GM19452 (cell line): ENCODE measurements around the gene SLC2A8.

Experiments
- ATAC-seq: cut with Tn5 transposase; IDR thresholded peaks from one replicate; pipeline ENCODE4 v1.9.1; 2021; ENCODE audit not compliant: unreplicated experiment

Gene SLC2A8

DNA sequence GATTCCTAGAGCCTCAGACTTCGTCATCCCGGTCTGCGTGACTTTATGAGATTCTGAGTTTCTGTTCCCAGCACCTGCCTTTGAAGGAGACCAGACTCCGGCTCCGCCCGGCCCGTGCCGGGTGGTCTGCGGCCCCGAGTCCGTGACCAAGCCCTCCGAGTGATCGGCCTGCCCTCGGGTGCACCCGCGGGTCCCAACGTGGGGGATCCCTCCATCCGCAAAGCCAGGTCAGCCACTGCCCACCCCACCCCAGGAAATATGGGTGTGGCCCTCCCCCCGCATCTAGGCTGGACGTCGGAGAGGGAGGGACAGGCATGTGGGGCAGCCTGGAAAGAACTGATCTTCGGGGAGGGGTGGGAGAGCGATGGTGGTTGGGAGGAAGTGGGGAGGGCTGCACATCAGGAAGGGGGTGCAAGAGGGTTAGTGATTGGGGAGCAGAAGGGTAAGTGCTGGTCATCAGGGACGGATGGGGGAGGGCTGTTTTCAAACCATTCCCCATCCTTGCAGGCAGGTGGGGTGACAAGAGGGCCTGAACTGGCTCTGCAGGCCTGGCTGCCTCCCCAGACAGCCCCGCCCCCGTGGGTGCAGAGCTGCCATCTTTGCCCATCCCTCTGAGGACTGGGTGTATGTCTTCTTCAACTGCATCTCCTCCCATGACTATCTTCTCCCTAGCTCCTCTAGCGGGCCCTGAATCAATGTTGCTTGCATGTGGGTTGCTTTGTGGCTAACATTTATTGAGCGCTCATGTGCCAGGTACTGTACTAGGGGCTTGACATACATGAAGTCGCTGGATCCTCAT, 55.1 kb downstream of the SLC2A8 start:
- no peak for ATAC-seq

DNA sequence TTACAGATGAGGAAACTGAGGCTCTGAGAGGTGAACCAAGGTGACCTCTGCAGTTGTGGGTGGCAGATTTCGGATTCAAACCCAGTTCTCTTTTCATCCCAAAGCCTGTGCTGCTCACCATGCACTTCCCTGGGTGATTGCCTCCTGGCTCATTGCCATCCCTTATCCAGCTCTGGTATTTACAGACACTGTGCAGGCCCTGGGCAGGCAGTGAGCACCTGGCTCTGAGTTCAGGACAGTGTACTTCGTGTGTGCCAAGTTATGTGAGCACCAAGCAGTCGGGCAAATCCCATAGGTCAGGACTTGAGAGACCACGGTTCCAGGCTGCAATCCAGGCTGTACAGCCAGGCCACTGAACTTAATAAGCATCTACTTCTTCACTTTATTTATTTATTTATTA, 55.7 kb downstream of the SLC2A8 start:
- ATAC-seq = no peak

- no peak for ATAC-seq
Observed at GRCh38 chr9:127455324-127455992, 58.5 kb downstream of the SLC2A8 start.

- ATAC-seq = no peak
Observed at GRCh38 chr9:127457191-127457878, 60.4 kb downstream of the SLC2A8 start.
